PFSK-1 (cell line): Measurements from ENCODE around the gene STARD7.

ENCODE experiments used
- FOXP2 ChIP-seq: optimal IDR thresholded peaks from 2 replicates; pipeline ENCODE3; 2011; ENCODE audit warnings: borderline replicate concordance, control low read depth, inconsistent platforms; ENCODE audit not compliant: insufficient read depth; ENCODE audit errors: extremely low read length, extremely low read depth
- POLR2AphosphoS5 ChIP-seq: IDR thresholded peaks from 2 replicates; pipeline ENCODE4 v1.6.1; 2012; ENCODE audit warnings: low read depth, mild to moderate bottlenecking, control low read depth, low read length, moderate library complexity
- REST ChIP-seq, 2 experiments: IDR thresholded peaks; 2 replicates each; pipeline versions ENCODE4 v1.6.1 to v1.8.0; 2011 to 2012; ENCODE audit warnings: low read depth in 2 of 2, low read length in 2 of 2, control low read depth in 1 of 2, inconsistent platforms in 1 of 2, mild to moderate bottlenecking in 1 of 2, moderate library complexity in 1 of 2; ENCODE audit not compliant: insufficient read depth in 1 of 2
- SIN3A ChIP-seq: IDR thresholded peaks from 2 replicates; pipeline ENCODE4 v1.6.1; 2012; ENCODE audit warnings: mild to moderate bottlenecking, low read length, moderate library complexity, borderline replicate concordance; ENCODE audit not compliant: insufficient read depth
- TAF1 ChIP-seq: IDR thresholded peaks from 2 replicates; pipeline ENCODE4 v1.6.1; 2012; ENCODE audit warnings: low read length, control low read depth, borderline replicate concordance; ENCODE audit not compliant: insufficient read depth

STARD7 gene

GRCh38 chr2:96151595-96152303, 56.9 kb downstream of the STARD7 start:
- TF ChIP-seq FOXP2 (no peak), TAF1 (no peak), POLR2AphosphoS5 (no peak), SIN3A (no peak), REST (IDR thresholded peaks at IDR 0.05; ENCODE audit: insufficient read depth in 1 of 2, low read depth in 2 of 2, low read length in 2 of 2) (no peak)

- TF ChIP-seq SIN3A (no peak), TAF1 (no peak), REST (IDR thresholded peaks at IDR 0.05; ENCODE audit: insufficient read depth in 1 of 2, low read depth in 2 of 2, low read length in 2 of 2) (no peak)
Measured at GRCh38 chr2:96150791-96151594, 57.6 kb downstream of the STARD7 start.

GRCh38 chr2:96150007-96150640, 58.5 kb downstream of the STARD7 start:
- no peak for TF ChIP-seq TAF1
- TF ChIP-seq REST (IDR thresholded peaks at IDR 0.05; ENCODE audit: insufficient read depth in 1 of 2, low read depth in 2 of 2, low read length in 2 of 2): no peak
- TF ChIP-seq FOXP2: no peak
- no peak for TF ChIP-seq SIN3A
- no peak for TF ChIP-seq POLR2AphosphoS5

- TF ChIP-seq FOXP2 (no peak), POLR2AphosphoS5 (no peak), TAF1 (no peak), SIN3A (no peak), REST (IDR thresholded peaks at IDR 0.05; ENCODE audit: insufficient read depth in 1 of 2, low read depth in 2 of 2, low read length in 2 of 2) (no peak)
Measured at GRCh38 chr2:96148410-96149217, 60.0 kb downstream of the STARD7 start.
